ENCODE results near the gene CNTNAP2. TPM values are rescaled to one million over a fixed set of nuclear protein-coding genes. Genes with fewer than 3 reads are reported as not detected.

CNTNAP2 gene
- 41.5 TPM for total RNA-seq

GRCh38 chr7:146116521-146117222 is at the start of gene CNTNAP2:
TSS of gene CNTNAP2 (plus strand) at chr7:146116801. CDS start at chr7:146116877, 76 bp downstream.

Small RNA genes lying within 50 kb of the gene (small RNA-seq; reads per million reads assigned to genes)
- gene AC005518.2 (ENCODE audit: low replicate concordance) (not detected), gene MIR548F4 (ENCODE audit: low replicate concordance) (not detected), gene RANP2 (ENCODE audit: low replicate concordance) (not detected), gene RF00012 (ENCODE audit: low replicate concordance) (not detected), gene RF00019 (ENCODE audit: low replicate concordance) (not detected), gene RF02271 (ENCODE audit: low replicate concordance) (not detected), gene RN7SL456P (ENCODE audit: low replicate concordance) (not detected), gene RN7SL72P (ENCODE audit: low replicate concordance) (not detected), gene RNA5SP249 (ENCODE audit: low replicate concordance) (not detected), gene RNU6-1184P (ENCODE audit: low replicate concordance) (not detected)
